ENCODE measurements around the gene ZNF782. TPM values are rescaled to one million over a fixed set of nuclear protein-coding genes. Genes with fewer than 3 reads are reported as not detected.

Gene ZNF782
- total RNA-seq, 4 donors from 2014 or later = 14.3 to 32.1 (median 19.6) TPM

DNA sequence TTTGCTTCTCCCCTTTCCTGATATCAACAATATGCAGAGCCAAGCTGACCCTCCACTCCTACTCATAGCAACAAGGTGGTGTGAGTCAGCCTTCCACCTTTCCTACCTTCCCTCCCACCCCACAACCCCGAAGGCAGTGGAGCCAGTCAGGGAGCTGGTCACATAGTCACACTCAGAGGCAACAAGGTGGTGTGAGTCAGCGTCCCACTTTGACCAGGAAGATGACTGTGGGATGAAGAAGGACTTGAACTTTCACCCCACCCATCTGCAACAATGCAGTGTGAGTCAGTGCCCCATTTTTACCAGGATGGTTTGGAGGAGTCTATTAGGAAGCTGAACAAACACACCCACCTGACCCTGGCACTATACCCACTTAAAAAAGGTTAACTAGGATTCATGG, 30.1 kb upstream of the ZNF782 start:
- Histone ChIP-seq H3K9me3 (no peaks in the 10 kb centered on the region), H3K4me3 (replicated peaks in 1 of 3) (no peak overlapping the region), H3K4me1 (no peaks in the 10 kb centered on the region), H3K36me3 (no peaks in the 10 kb centered on the region), H3K27me3 (no peaks in the 10 kb centered on the region), H3K27ac (no peak overlapping the region)
- 85 to 96% methylated on average over 2 of the region's 2 CpGs for WGBS, 2 donors
- TF ChIP-seq, protein P1, sequence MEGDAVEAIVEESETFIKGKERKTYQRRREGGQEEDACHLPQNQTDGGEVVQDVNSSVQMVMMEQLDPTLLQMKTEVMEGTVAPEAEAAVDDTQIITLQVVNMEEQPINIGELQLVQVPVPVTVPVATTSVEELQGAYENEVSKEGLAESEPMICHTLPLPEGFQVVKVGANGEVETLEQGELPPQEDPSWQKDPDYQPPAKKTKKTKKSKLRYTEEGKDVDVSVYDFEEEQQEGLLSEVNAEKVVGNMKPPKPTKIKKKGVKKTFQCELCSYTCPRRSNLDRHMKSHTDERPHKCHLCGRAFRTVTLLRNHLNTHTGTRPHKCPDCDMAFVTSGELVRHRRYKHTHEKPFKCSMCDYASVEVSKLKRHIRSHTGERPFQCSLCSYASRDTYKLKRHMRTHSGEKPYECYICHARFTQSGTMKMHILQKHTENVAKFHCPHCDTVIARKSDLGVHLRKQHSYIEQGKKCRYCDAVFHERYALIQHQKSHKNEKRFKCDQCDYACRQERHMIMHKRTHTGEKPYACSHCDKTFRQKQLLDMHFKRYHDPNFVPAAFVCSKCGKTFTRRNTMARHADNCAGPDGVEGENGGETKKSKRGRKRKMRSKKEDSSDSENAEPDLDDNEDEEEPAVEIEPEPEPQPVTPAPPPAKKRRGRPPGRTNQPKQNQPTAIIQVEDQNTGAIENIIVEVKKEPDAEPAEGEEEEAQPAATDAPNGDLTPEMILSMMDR (IDR thresholded peaks at IDR 0.05) = no peak
- TF ChIP-seq POLR2A (IDR thresholded peaks at IDR 0.05) = no peak
- no peak for DNase-seq
- intact Hi-C loops (cut with DNase I) = no loop called here

DNA sequence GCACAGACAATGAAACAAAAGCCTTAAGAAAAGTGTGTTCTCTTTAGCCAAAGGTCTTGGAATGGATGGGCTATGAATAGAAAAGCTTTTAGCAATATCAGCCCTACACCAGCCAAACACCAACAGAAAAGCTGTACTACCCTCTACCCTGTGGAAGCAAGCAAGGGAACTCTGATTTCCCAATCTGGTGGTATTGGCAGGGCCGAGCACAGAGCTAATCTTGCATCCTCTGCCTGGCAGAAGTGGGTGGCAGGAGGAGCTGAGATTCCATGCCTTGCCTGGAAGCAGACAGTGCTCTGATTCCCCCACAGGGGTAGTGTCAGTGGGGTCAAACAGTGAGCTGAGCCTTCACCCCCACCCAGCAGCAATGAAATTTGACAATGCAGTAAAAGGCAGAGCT, 29.6 kb upstream of the ZNF782 start:
- Histone ChIP-seq H3K27me3 (no peaks in the 10 kb centered on the region), H3K9me3 (no peaks in the 10 kb centered on the region), H3K36me3 (no peaks in the 10 kb centered on the region), H3K27ac (no peak overlapping the region), H3K4me3 (replicated peaks in 1 of 3) (no peak overlapping the region), H3K4me1 (no peaks in the 10 kb centered on the region)
- TF ChIP-seq, protein P1 (IDR thresholded peaks at IDR 0.05) = no peak
- TF ChIP-seq POLR2A (IDR thresholded peaks at IDR 0.05) = no peak
- whole genome bisulfite sequencing, 2 donors = 44 to 83% methylated on average over 1 of the region's 1 CpG
- intact Hi-C loops (cut with DNase I) = no loop called here
- DNase-seq = no peak

DNA sequence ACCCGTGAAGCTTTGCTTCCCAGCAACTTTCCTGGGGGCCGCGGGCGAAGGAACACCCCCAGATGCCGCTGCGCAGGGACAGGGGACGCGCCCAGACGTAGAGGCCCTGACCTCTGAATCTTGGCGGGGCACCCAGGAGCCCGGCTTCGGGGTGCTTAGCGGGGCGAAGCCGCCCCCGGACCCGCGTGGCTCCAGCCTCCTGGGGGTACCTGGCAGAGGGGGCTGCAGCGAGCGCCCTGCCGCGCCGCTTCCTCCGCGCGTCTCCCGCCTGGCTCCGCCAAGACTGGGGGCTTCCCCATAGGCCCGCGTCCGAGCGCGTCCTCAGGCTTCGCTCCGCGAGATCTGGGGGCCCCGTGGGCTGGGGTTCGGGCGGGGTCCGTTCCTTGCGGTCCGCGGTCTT, 23.0 kb upstream of the ZNF782 start:
- no peak overlapping the region for H3K4me3 ChIP-seq (replicated peaks in 1 of 3)
- H3K27ac ChIP-seq = no peak overlapping the region
- H3K27me3 ChIP-seq = peaks cover 12% of the 10 kb centered on the region
- DNase-seq = no peak
- TF ChIP-seq POLR2A (IDR thresholded peaks at IDR 0.05) = no peak
- TF ChIP-seq, protein P1 (IDR thresholded peaks at IDR 0.05) = no peak
- peaks cover 4 to 6% of the 10 kb centered on the region in 2 donors for H3K4me1 ChIP-seq
- no peaks in the 10 kb centered on the region for H3K36me3 ChIP-seq
- 14% methylated on average over 6 to 30 of the region's 43 CpGs for WGBS, 2 donors
- H3K9me3 ChIP-seq = no peaks in the 10 kb centered on the region
- intact Hi-C loops (cut with DNase I) = no loop called here

DNA sequence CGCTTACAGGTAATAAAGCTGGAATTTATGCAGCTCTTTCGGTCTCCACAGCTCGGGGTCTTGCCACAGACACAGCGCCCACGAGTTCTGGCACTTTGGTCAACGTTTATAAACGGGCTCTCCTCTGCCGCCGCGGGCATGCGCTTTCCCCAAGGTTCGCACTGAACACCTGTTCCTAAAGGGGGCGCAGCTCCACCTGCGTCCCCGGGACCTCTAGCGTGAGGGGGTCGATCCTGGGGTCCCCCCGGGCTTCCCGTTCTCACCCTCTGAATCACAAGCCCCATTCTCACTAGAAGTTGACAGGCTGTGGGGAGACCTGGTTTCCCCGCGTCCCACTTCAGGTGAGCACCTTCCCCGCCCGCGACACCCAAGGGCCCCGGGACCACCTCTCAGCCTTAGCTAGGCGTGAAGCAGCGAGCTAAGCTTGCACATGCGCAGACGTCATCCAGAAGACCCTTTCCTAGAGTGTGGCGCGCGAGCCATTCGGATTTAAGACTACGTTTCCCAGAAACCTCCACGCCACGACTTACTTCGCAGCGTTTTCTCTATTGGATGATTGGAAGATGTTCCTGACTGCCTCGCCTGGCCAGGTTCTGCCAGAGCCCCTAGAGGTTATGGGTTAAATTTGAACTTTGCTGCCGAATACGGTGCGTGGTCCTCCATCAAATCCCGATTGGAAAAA, 21.3 kb upstream of the ZNF782 start:
- WGBS, 2 donors = 1% methylated on average over 37 to 39 of the region's 43 CpGs
- Histone ChIP-seq H3K27ac (peak overlapping the region in 2 of 3 donors; percentile 59 to 66), H3K36me3 (no peaks in the 10 kb centered on the region), H3K4me1 (peaks cover 4 to 6% of the 10 kb centered on the region in 2 donors), H3K27me3 (peaks cover 12% of the 10 kb centered on the region), H3K9me3 (no peaks in the 10 kb centered on the region), H3K4me3 (replicated peaks in 1 of 3) (peak overlapping the region in 2 of 3 donors; percentile 36 to 46)
- DNase-seq = peak; percentile 61 to 73
- TF ChIP-seq POLR2A (IDR thresholded peaks at IDR 0.05) = no peak
- TF ChIP-seq, protein P1 (IDR thresholded peaks at IDR 0.05) = peak in 3 of 6 experiments; percentile 14 to 28 (median 19)
- intact Hi-C loops (cut with DNase I) = no loop called here

DNA sequence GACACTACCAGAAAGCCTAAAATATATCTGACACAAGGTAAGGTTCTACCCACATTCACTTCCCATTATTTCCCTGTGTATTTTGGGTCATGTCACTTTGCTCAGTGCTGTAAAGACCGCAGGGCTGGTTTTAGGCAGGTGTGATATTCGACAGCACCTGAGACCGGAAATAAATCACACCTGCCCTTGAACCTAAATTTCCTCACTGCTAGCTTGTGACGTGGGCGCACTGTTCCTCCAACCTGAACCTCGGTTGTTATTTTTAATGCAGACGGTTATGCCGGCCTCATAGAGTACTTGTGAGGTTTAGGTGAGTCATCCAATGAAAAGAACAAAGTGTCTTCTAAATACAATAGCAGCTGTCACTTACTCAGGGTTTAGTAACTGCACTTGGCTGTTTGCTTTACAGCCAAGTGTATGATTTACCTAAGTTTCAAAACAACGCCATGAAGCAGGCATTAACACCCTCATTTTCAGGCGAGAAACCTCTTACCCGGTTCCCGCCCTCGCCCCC, 20.7 kb upstream of the ZNF782 start:
- H3K4me1 ChIP-seq = peaks cover 4 to 6% of the 10 kb centered on the region in 2 donors
- TF ChIP-seq POLR2A (IDR thresholded peaks at IDR 0.05) = peak in 1 of 2 donors; percentile 43
- TF ChIP-seq, protein P1 (IDR thresholded peaks at IDR 0.05) = no peak
- intact Hi-C loops (cut with DNase I) = no loop called here
- peak overlapping the region in 1 of 3 donors; percentile 46 for H3K4me3 ChIP-seq (replicated peaks in 1 of 3)
- WGBS, 2 donors = 25 to 29% methylated on average over 13 of the region's 13 CpGs
- H3K27me3 ChIP-seq = peaks cover 12% of the 10 kb centered on the region
- H3K36me3 ChIP-seq = no peaks in the 10 kb centered on the region
- H3K9me3 ChIP-seq = no peaks in the 10 kb centered on the region
- peak overlapping the region in 2 of 3 donors; percentile 59 to 66 for H3K27ac ChIP-seq
- DNase-seq = peak; percentile 58 to 65

All from thyroid gland (tissue), 4 donors.